CD4-positive, alpha-beta T cell treated with Interleukin-21 for 1 hour (primary cell): ENCODE results near the gene KLHL5.

ENCODE experiments used
- DNase-seq: peaks from one replicate; pipeline ENCODE4 v3.0.0-alpha.2; 2020

The KLHL5 gene

GRCh38 chr4:39044364-39044955 lies 17.6 kb upstream of the KLHL5 start:
- DNase-seq = peak; percentile 98

- no peak for DNase-seq
Measured at GRCh38 chr4:39044956-39045826, 16.8 kb upstream of the KLHL5 start.

- DNase-seq = peak; percentile 52
Measured at GRCh38 chr4:39045827-39046221, 16.2 kb upstream of the KLHL5 start.

GRCh38 chr4:39046249-39046648 lies 15.8 kb upstream of the KLHL5 start:
- no peak for DNase-seq

GRCh38 chr4:39047681-39048080 lies 14.4 kb upstream of the KLHL5 start:
- DNase-seq = no peak

GRCh38 chr4:39048311-39048710 lies 13.7 kb upstream of the KLHL5 start:
- peak; percentile 42 for DNase-seq

GRCh38 chr4:39050590-39050989 lies 11.4 kb upstream of the KLHL5 start:
- no peak for DNase-seq

- DNase-seq = no peak
Measured at GRCh38 chr4:39051492-39051891, 10.5 kb upstream of the KLHL5 start.

- no peak for DNase-seq
Measured at GRCh38 chr4:39053983-39054382, 8.0 kb upstream of the KLHL5 start.

GRCh38 chr4:39054497-39054896 lies 7.5 kb upstream of the KLHL5 start:
- DNase-seq = no peak

- no peak for DNase-seq
Measured at GRCh38 chr4:39056023-39056422, 6.0 kb upstream of the KLHL5 start.

GRCh38 chr4:39061457-39061856 lies 575 bp upstream of the KLHL5 start:
- DNase-seq = no peak

GRCh38 chr4:39062770-39063097 lies 702 bp downstream of the KLHL5 start:
- DNase-seq = no peak

GRCh38 chr4:39063430-39063829 lies 1.4 kb downstream of the KLHL5 start:
- DNase-seq = no peak

GRCh38 chr4:39066371-39066770 lies 4.3 kb downstream of the KLHL5 start:
- DNase-seq = no peak

- DNase-seq = no peak
Measured at GRCh38 chr4:39067031-39067430, 5.0 kb downstream of the KLHL5 start.

GRCh38 chr4:39067451-39067850 lies 5.4 kb downstream of the KLHL5 start:
- no peak for DNase-seq

- no peak for DNase-seq
Measured at GRCh38 chr4:39068907-39069306, 6.9 kb downstream of the KLHL5 start.

- no peak for DNase-seq
Measured at GRCh38 chr4:39078829-39079228, 16.8 kb downstream of the KLHL5 start.

GRCh38 chr4:39083164-39083563 lies 21.1 kb downstream of the KLHL5 start:
- DNase-seq = no peak

- DNase-seq = no peak
Measured at GRCh38 chr4:39085891-39086290, 23.9 kb downstream of the KLHL5 start.

- no peak for DNase-seq
Measured at GRCh38 chr4:39096847-39097246, 34.8 kb downstream of the KLHL5 start.

- no peak for DNase-seq
Measured at GRCh38 chr4:39097290-39097689, 35.3 kb downstream of the KLHL5 start.

GRCh38 chr4:39102297-39102696 lies 40.3 kb downstream of the KLHL5 start:
- no peak for DNase-seq

GRCh38 chr4:39103291-39103690 lies 41.3 kb downstream of the KLHL5 start:
- peak; percentile 4 for DNase-seq
